ENCODE data around the gene STYXL2. TPM values are rescaled to one million over a fixed set of nuclear protein-coding genes. Genes with fewer than 3 reads are reported as not detected.
A peak's percentile ranks its signal among the peaks of the same experiment; 100 is the strongest.

Gene STYXL2
- total RNA-seq, 3 donors from 2014 or later, result 0.16 to 0.33 TPM; not detected in 1

DNA sequence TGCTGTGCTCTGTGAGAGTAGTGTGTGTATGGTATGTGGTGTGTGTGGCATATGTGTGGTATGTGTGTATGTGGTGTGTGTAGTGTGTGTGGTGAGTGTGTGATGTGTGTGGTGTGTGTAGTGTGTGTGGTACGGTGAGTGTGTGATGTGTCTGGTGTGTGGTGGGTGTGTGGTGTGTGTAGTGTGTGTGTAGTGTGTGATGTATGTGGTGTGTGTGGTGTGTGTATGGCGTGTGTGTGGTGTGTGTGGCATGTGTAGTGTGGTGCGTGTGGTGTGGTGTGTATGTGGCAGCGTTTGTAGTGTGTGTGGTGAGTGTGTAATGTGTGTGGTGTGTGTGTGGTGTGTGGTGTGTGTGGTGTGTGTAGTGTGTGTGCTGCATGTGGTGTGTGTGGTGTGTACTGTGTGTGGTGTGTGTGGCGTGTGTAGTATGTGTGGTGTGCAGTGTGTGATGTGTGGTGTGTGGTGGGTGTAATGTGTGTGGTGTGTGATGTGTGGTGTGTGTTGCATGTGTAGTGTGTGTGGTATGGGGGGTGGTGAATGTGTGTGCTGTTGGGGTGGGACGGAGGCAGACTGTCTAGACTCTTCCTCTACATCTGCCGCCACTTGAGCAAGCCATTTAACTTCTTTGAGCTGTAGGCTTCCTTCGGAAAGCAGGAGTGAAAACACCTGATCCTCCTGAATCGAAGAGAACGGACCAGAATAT is 37.2 kb upstream of the STYXL2 start:
- Histone ChIP-seq H3K9me3 (no peaks in the 10 kb centered on the region), H3K27me3 (peaks cover 0 to 6% of the 10 kb centered on the region in 2 donors), H3K36me3 (no peaks in the 10 kb centered on the region), H3K4me3 (no peak overlapping the region), H3K27ac (no peak overlapping the region), H3K4me1 (no peaks in the 10 kb centered on the region)
- TF ChIP-seq POLR2AphosphoS5 (IDR thresholded peaks at IDR 0.05) (no peak), POLR2A (IDR thresholded peaks at IDR 0.05) (no peak)
- TF ChIP-seq, protein P1, sequence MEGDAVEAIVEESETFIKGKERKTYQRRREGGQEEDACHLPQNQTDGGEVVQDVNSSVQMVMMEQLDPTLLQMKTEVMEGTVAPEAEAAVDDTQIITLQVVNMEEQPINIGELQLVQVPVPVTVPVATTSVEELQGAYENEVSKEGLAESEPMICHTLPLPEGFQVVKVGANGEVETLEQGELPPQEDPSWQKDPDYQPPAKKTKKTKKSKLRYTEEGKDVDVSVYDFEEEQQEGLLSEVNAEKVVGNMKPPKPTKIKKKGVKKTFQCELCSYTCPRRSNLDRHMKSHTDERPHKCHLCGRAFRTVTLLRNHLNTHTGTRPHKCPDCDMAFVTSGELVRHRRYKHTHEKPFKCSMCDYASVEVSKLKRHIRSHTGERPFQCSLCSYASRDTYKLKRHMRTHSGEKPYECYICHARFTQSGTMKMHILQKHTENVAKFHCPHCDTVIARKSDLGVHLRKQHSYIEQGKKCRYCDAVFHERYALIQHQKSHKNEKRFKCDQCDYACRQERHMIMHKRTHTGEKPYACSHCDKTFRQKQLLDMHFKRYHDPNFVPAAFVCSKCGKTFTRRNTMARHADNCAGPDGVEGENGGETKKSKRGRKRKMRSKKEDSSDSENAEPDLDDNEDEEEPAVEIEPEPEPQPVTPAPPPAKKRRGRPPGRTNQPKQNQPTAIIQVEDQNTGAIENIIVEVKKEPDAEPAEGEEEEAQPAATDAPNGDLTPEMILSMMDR (IDR thresholded peaks at IDR 0.05), result no peak
- DNase-seq (ENCODE audit: low spot score in 2 of 2), result no peak
- intact Hi-C loops (cut with DNase I; ENCODE audit: low total_unique reads), result no loop called here

DNA sequence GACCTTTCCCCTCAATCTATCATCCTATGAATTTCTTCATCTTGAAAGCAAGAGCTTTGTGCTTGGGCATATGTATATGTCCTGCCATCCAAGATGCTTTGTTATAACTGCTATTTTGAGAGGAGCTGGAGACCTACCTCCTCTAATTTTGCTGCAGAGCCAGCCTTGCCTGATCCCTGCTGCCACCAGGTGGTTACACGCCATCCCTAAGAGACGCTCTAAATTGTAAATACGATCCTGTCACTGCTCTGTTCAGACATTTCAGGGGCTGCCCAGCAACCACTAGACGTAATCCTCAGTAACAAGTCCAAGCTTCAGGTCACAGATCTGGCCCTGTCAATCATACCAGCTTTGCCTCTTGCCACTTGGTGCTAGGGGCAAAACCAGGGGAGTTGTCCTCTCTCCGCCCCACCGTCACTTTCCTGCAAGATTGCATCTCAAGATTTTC is 36.6 kb upstream of the STYXL2 start:
- Histone ChIP-seq H3K27me3 (peaks cover 0 to 6% of the 10 kb centered on the region in 2 donors), H3K36me3 (no peaks in the 10 kb centered on the region), H3K4me3 (no peak overlapping the region), H3K27ac (no peak overlapping the region), H3K4me1 (no peaks in the 10 kb centered on the region), H3K9me3 (no peaks in the 10 kb centered on the region)
- intact Hi-C loops (cut with DNase I; ENCODE audit: low total_unique reads), result no loop called here
- TF ChIP-seq POLR2AphosphoS5 (IDR thresholded peaks at IDR 0.05), result no peak
- TF ChIP-seq, protein P1 (IDR thresholded peaks at IDR 0.05), result peak in 2 of 3 donors; percentile 18 to 44
- DNase-seq (ENCODE audit: low spot score in 2 of 2), result no peak

DNA sequence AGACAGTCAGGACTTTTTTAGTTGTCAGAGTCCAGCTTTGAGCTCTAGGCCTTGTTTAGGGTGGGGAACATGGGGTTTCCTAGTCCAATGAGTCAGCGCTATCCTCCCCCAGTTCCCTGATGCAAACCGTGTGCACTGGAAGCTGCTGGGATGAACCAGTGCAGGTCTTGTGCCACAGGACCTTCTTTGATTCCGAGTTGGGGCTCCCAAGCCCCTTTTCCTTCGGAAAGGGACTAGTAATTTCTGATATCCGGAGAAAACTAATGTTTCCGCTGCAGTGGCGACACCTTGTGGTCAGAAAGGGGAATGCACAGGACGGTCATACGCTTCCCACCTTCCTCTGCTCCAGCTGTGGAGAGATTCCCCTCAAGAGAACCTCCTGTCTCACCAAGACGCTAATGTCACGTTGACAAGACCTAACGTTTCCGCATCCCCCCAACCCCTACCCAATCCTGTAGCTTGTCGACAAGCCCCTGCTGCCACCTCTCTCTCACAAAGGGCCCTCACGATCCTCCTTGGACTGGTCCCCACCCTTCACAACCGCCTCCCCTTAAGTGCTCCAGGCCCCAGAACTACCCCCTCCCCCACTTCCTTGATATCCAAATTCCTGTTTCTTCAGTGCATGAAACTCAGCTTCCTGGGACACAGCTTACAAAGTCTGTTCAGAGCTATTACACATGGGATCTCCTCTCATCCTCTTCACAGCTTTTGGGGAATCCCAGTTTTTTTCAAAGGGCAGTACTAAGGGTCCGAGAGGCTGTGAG is 34.6 kb upstream of the STYXL2 start:
- DNase-seq (ENCODE audit: low spot score in 2 of 2), result peak; percentile 38 to 73
- intact Hi-C loops (cut with DNase I; ENCODE audit: low total_unique reads), result no loop called here
- Histone ChIP-seq H3K27ac (no peak overlapping the region), H3K4me1 (no peaks in the 10 kb centered on the region), H3K27me3 (peaks cover 0 to 6% of the 10 kb centered on the region in 2 donors), H3K36me3 (no peaks in the 10 kb centered on the region), H3K4me3 (peak overlapping the region in 1 of 3 donors; percentile 1), H3K9me3 (no peaks in the 10 kb centered on the region)
- TF ChIP-seq POLR2AphosphoS5 (IDR thresholded peaks at IDR 0.05), result no peak
- TF ChIP-seq, protein P1 (IDR thresholded peaks at IDR 0.05), result peak; percentile 85 to 92 (median 88)
- no peak for TF ChIP-seq POLR2A (IDR thresholded peaks at IDR 0.05)

DNA sequence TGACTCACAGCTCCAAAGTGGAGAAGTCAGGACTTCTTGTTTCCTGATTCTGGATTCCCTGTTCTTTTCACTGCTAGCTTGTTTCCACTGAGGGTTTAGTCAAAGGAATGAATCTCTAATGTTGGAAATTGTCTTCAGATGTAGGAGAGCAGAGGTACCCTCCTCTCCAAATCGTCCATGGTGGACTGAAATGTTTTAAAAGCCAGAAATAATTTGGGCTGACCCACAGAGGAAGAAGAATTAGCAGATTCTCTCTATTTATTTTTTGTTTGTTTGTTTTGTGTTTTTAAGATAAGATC is 34.1 kb upstream of the STYXL2 start:
- DNase-seq (ENCODE audit: low spot score in 2 of 2), result no peak
- no peak overlapping the region for H3K4me3 ChIP-seq
- no peak overlapping the region for H3K27ac ChIP-seq
- H3K36me3 ChIP-seq, result no peaks in the 10 kb centered on the region
- no peaks in the 10 kb centered on the region for H3K4me1 ChIP-seq
- H3K9me3 ChIP-seq, result no peaks in the 10 kb centered on the region
- intact Hi-C loops (cut with DNase I; ENCODE audit: low total_unique reads), result loop anchor here (10.0 kb wide), 1 partner anchor 385 kb away; no protein-coding TSS in a partner anchor
- TF ChIP-seq POLR2AphosphoS5 (IDR thresholded peaks at IDR 0.05) (no peak), POLR2A (IDR thresholded peaks at IDR 0.05) (no peak)
- TF ChIP-seq, protein P1 (IDR thresholded peaks at IDR 0.05), result no peak
- H3K27me3 ChIP-seq, result peaks cover 0 to 6% of the 10 kb centered on the region in 2 donors
